Prostate gland (tissue), 2 donors: Measurements from ENCODE around the gene DUSP8. TPM values are rescaled to one million over a fixed set of nuclear protein-coding genes. Genes with fewer than 3 reads are reported as not detected.
"Not testable (repeated sequence)": the region's sequence is repeated elsewhere in the genome, so short reads cannot be mapped to it uniquely, and the experiment has no call there.

Experiments
- DNase-seq: peaks from one replicate; pipeline ENCODE4 v3.0.0-alpha.2; 2019; ENCODE audit warnings: low spot score
- H3K27ac ChIP-seq, 2 donors: fragments of 200-600 bp; sonication (generic); 2 replicates each; pipeline ENCODE4 v1.5.1; 2017 to 2019
- H3K27me3 ChIP-seq: fragments of 200-600 bp; sonication (generic); replicated peaks from 2 replicates; pipeline ENCODE4 v1.5.1; 2019; ENCODE audit not compliant: insufficient read depth
- H3K36me3 ChIP-seq, 2 donors: fragments of 200-600 bp; sonication (generic); 1 replicate in 1 of 2; 2 replicates in 1 of 2; pipeline versions ENCODE4 v1.5.1 to v1.8.1; 2017 to 2019
- H3K4me1 ChIP-seq: fragments of 200-600 bp; sonication (generic); replicated peaks from 2 replicates; pipeline ENCODE4 v1.5.1; 2019
- H3K4me3 ChIP-seq, 2 donors: fragments of 200-600 bp; sonication (generic); 2 replicates each; pipeline ENCODE4 v1.5.1; 2017 to 2019
- H3K9me3 ChIP-seq: fragments of 200-600 bp; sonication (generic); 2 replicates; pipeline ENCODE4 v1.5.1; 2017
- POLR2A ChIP-seq: fragments of 450-650 bp; IDR thresholded peaks from one replicate; pipeline ENCODE4 v1.6.1; 2016; ENCODE audit warnings: antibody characterized with exemption, mild to moderate bottlenecking
- POLR2AphosphoS5 ChIP-seq: sonication (generic); formaldehyde crosslinking; IDR thresholded peaks from one replicate; pipeline ENCODE4 v1.6.1; 2017; ENCODE audit warnings: antibody characterized with exemption
- WGBS: methylation state at CpG from one replicate; pipeline ENCODE4 v1.1.5; 2018; 5-methylcytosine and 5-hydroxymethylcytosine counted together
- intact Hi-C: fragments of 100-400 bp; cut with DNase I; formaldehyde crosslinking; loops from one replicate; pipeline ENCODE4 v1.14.2; 2022
- total RNA-seq, 2 donors: library from RNA; depleted of rRNA; stranded (reverse); fragments of >200 nt; gene quantifications; one replicate each; pipeline ENCODE4 v1.1.0, GENCODE V29; 2016
- TF ChIP-seq, protein P1 (sequence below), 4 experiments: fragments of 200-600 bp in 2 of 4; fragments of 450-650 bp in 2 of 4; sonication (generic) in 2 of 4; IDR thresholded peaks; 1 replicate in 3 of 4; 2 replicates in 1 of 4; pipeline ENCODE4 v1.5.1; 2016 to 2019; ENCODE audit warnings: antibody characterized with exemption in 4 of 4, mild to moderate bottlenecking in 2 of 4, moderate library complexity in 2 of 4

The DUSP8 gene
- total RNA-seq, 2 donors from 2014 or later = 8.8 to 17.2 TPM

DNA sequence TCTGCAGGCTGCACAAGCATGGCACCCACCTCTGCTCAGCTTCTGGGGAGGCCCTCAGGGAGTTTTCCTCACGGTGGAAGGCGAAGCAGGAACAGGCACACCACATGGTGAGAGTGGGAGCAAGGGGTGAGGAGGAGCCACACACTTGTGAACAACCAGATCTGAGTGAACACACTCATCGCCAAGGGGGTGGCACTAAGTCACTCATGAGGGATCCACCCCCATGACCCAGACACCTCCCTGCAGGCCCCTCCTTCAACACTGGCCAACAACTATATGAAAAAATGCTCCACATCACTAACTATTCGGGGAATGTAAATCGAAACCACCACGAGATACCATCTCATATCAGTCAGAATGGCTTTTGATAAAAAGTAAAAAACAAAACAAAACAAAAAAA lies 26.7 kb upstream of the DUSP8 start:
- Histone ChIP-seq H3K4me3 (no peak overlapping the region), H3K27me3 (no peaks in the 10 kb centered on the region), H3K4me1 (no peaks in the 10 kb centered on the region), H3K36me3 (no peaks in the 10 kb centered on the region), H3K27ac (no peak overlapping the region), H3K9me3 (no peaks in the 10 kb centered on the region)
- TF ChIP-seq POLR2A (no peak), POLR2AphosphoS5 (no peak)
- TF ChIP-seq, protein P1, sequence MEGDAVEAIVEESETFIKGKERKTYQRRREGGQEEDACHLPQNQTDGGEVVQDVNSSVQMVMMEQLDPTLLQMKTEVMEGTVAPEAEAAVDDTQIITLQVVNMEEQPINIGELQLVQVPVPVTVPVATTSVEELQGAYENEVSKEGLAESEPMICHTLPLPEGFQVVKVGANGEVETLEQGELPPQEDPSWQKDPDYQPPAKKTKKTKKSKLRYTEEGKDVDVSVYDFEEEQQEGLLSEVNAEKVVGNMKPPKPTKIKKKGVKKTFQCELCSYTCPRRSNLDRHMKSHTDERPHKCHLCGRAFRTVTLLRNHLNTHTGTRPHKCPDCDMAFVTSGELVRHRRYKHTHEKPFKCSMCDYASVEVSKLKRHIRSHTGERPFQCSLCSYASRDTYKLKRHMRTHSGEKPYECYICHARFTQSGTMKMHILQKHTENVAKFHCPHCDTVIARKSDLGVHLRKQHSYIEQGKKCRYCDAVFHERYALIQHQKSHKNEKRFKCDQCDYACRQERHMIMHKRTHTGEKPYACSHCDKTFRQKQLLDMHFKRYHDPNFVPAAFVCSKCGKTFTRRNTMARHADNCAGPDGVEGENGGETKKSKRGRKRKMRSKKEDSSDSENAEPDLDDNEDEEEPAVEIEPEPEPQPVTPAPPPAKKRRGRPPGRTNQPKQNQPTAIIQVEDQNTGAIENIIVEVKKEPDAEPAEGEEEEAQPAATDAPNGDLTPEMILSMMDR (IDR thresholded peaks at IDR 0.05) = no peak
- WGBS = 69% methylated on average over 6 of the region's 6 CpGs
- DNase-seq = no peak
- intact Hi-C loops = no loop called here

DNA sequence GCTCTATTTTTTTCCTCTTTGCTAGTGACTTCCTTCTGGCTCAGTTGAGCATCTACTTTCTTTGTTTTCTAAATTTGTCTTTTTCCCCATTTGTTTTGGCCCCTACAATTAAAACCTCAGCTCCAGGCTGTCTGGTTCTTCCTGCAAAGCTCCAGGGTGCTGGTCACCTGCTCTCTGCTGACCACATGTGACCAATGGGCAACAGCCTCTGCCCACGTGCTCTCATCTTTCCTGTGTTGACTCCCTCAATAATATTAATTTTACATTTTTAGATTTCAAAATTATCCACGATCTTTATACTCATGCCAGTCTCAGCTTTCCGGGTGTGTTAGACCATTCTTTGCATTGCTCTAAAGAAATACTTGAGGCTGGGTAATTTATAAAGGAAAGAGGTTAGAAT lies 26.3 kb upstream of the DUSP8 start:
- H3K27ac ChIP-seq, DNase-seq, H3K36me3 ChIP-seq, H3K9me3 ChIP-seq, H3K4me3 ChIP-seq, H3K27me3 ChIP-seq, H3K4me1 ChIP-seq, intact Hi-C loops: not testable (repeated sequence)
- WGBS = 83% methylated on average over 3 of the region's 3 CpGs

DNA sequence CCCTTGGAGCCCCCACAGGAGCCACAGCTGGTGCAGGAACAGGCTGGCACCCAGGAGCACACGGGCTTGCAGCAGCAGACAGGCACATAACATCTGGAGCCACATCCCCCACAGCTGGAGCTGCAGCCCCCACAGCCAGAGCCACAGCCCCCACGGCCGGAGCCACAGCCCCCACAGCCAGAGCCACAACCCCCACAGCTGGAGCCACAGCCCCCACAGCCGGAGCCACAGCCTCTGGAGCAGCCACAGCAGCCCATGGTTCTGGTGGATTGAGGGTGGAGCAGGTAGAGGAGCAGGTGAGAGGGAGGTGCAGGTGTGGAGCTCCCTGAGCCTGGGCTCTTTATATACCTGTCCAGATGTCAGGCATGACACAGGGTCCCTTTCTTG lies 25.9 kb upstream of the DUSP8 start, which contains the start of gene KRTAP5-2:
Gene KRTAP5-2, minus strand, starts transcription at position 301 of the 387 bp plus-strand sequence. Its CDS starts 44 bp downstream, at position 257.
- DNase-seq = no peak
- no peak within 1 kb of the TSS for H3K4me3 ChIP-seq
- no peaks in the 10 kb centered on the region for H3K36me3 ChIP-seq
- 80% methylated on average over 2 of the region's 4 CpGs for WGBS
- H3K9me3 ChIP-seq = no peaks in the 10 kb centered on the region
- intact Hi-C loops = no loop called here
- H3K27ac ChIP-seq = no peak within 1 kb of the TSS
- no peaks in the 10 kb centered on the region for H3K27me3 ChIP-seq
- H3K4me1 ChIP-seq = no peaks in the 10 kb centered on the region
- TF ChIP-seq, protein P1 (IDR thresholded peaks at IDR 0.05) = no peak
- no peak for TF ChIP-seq POLR2A
- TF ChIP-seq POLR2AphosphoS5 = no peak

DNA sequence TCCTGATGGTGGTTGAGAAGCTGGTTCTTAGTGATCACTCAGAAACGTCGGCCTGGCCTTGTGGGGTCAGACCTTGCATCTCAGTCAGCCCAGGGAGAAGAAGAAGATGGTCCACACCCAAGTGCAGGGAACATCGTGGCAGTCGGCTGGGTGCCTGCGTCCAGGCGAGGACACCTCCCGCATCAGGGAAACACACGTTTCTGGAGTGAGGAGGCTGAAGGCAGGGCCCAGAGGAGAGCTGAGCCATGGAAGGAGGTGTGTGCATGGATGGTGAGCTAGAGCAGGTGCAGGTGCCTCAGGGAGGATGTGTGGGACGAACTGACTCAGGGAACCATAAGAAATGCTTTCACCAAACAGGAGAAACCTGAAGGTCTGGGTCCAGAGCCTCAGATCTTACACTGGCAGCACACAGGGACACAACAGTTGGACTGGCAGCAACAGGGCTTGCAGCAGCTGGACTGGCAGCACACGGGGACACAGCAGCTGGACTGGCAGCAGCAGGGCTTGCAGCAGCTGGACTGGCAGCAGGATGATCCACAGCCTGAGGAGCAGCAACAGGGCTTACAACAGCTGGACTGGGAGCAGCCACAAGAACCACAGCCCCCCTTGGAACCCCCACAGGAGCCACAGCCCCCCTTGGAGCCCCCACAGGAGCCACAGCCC lies 25.4 kb upstream of the DUSP8 start:
- intact Hi-C loops = no loop called here
- TF ChIP-seq POLR2AphosphoS5 (no peak), POLR2A (no peak)
- TF ChIP-seq, protein P1 (IDR thresholded peaks at IDR 0.05) = no peak
- H3K4me3 ChIP-seq = no peak overlapping the region
- H3K9me3 ChIP-seq = no peaks in the 10 kb centered on the region
- no peaks in the 10 kb centered on the region for H3K36me3 ChIP-seq
- 79% methylated on average over 10 of the region's 10 CpGs for WGBS
- no peak overlapping the region for H3K27ac ChIP-seq
- H3K4me1 ChIP-seq = no peaks in the 10 kb centered on the region
- H3K27me3 ChIP-seq = no peaks in the 10 kb centered on the region
- no peak for DNase-seq

DNA sequence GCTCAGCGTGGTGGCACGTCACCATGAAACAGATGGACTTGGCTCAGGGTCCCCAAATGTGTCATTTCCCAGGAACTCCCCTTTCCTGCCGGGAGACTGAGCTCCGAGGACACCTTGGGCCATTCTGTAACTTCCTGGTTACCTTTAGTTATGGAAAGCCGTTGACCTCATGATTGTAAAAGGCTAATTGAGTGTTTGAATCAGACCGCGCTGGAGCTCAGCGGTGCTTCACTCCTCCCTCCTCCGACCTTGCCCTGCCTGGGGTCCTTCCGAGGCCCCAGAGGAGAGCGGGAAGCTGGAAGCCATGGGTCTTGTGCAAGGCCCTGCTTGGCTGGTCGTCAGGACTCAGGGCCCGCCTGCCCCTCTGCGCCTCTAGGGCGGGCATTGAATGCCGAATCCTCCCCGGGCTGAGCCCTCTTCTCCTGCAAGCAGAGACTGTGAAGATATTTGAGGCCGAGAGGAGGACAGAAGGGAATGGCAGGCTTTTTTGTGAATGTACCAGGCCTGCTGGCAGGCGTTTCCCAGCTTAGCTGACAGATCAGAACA lies 24.6 kb upstream of the DUSP8 start:
- H3K27me3 ChIP-seq, H3K4me1 ChIP-seq, intact Hi-C loops, H3K9me3 ChIP-seq, H3K27ac ChIP-seq, H3K4me3 ChIP-seq, H3K36me3 ChIP-seq, DNase-seq: not testable (repeated sequence)
- 70% methylated on average over 19 of the region's 19 CpGs for WGBS

DNA sequence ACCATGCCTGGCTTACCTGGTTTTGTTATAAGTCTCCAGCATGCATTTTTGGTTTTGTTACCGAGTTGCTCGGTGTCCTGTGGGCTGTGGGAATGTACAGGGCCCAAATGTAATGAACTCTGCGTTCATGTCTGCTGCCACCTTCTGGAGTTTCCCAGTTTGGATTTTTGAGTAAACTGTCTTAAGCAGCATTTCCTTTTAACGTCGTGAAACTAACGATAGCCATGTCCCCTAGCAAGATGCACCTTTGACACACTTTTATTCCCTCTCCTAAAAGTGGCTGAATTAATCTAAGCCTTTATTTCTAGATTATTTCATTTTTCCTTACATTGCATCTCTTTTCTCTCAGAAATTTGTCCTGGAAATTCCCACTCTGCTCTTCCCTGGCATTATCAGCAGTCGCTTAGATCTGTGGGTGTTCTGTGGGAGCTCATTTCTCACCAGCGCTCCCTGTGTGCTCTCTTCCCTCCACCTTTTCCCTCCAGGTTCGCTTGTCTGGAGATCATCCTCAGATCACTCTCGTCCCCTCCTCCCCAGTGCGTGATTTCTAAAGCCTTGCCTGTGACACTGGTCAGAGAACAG lies 24.0 kb upstream of the DUSP8 start:
- H3K27me3 ChIP-seq, H3K36me3 ChIP-seq, intact Hi-C loops, H3K4me3 ChIP-seq, DNase-seq, H3K4me1 ChIP-seq, H3K9me3 ChIP-seq, H3K27ac ChIP-seq: not testable (repeated sequence)
- 58% methylated on average over 11 of the region's 11 CpGs for WGBS
